ENCODE results near the gene SUCO. TPM values are rescaled to one million over a fixed set of nuclear protein-coding genes. Genes with fewer than 3 reads are reported as not detected.
"Not testable (repeated sequence)": the region's sequence is repeated elsewhere in the genome, so short reads cannot be mapped to it uniquely, and the experiment has no call there.

The SUCO gene
- total RNA-seq, 2 experiments from 2014 or later = 22.9 to 42.3 TPM

DNA sequence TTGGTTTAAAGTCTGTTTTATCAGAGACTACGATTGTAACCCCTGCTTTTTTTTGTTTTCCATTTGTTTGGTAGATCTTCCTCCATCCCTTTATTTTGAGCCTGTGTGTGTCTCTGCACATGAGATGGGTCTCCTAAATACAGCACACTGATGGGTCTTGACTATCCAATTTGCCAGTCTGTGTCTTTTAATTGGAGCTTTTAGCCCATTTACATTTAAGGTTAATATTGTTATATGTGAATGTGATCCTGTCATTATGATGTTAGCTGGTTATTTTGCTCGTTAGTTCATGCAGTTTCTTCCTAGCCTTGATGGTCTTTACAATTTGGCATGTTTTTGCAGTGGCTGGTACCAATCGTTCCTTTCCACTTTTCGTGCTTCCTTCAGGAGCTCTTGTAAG is 62.1 kb downstream of the SUCO start:
- H3K36me3 ChIP-seq (ENCODE audit: insufficient read depth, low read length) = peaks cover 61% of the 10 kb centered on the region
- CTCF ChIA-PET (ENCODE audit: unreplicated experiment); BruUV-seq (replicated peaks): not testable (repeated sequence)

GRCh38 chr1:172596782-172597181 is 63.8 kb downstream of the SUCO start:
- H3K4me3 ChIP-seq (ENCODE audit: low read depth, low read length, poor library complexity, severe bottlenecking); H3K79me2 ChIP-seq (ENCODE audit: insufficient read depth, low read depth, low read length); intact Hi-C loops (cut with micrococcal nuclease; ENCODE audit: unreplicated experiment); H4K20me1 ChIP-seq (ENCODE audit: insufficient read depth, low read length); H3K27ac ChIP-seq (ENCODE audit: low read depth, low read length, poor library complexity, severe bottlenecking); CTCF ChIA-PET (ENCODE audit: unreplicated experiment); H3K4me2 ChIP-seq (ENCODE audit: low read length); DNase-seq (ENCODE audit: low spot score); H3K9me2 ChIP-seq (ENCODE audit: insufficient read depth, low read length); H3K9me3 ChIP-seq (ENCODE audit: low read length); H3K4me1 ChIP-seq (ENCODE audit: insufficient read depth, low read length, poor library complexity, severe bottlenecking); H2AFZ ChIP-seq (ENCODE audit: low read length); POLR2A ChIA-PET; BruUV-seq (replicated peaks): not testable (repeated sequence)
- peaks cover 65% of the 10 kb centered on the region for H3K36me3 ChIP-seq (ENCODE audit: insufficient read depth, low read length)

More for the DNA sequence above, 62.1 kb downstream of the SUCO start:
- H4K20me1 ChIP-seq (ENCODE audit: insufficient read depth, low read length); H3K79me2 ChIP-seq (ENCODE audit: insufficient read depth, low read depth, low read length); H3K4me2 ChIP-seq (ENCODE audit: low read length); H3K9me2 ChIP-seq (ENCODE audit: insufficient read depth, low read length); H3K27ac ChIP-seq (ENCODE audit: low read depth, low read length, poor library complexity, severe bottlenecking); H3K4me3 ChIP-seq (ENCODE audit: low read depth, low read length, poor library complexity, severe bottlenecking); DNase-seq (ENCODE audit: low spot score); H3K9me3 ChIP-seq (ENCODE audit: low read length); H2AFZ ChIP-seq (ENCODE audit: low read length); intact Hi-C loops (cut with micrococcal nuclease; ENCODE audit: unreplicated experiment); H3K4me1 ChIP-seq (ENCODE audit: insufficient read depth, low read length, poor library complexity, severe bottlenecking): not testable (repeated sequence)
- POLR2A ChIA-PET = interaction anchor here (0.6 kb wide), 1 partner anchor 58 kb away, joined by 3 read pairs; no protein-coding TSS in a partner anchor

DNA sequence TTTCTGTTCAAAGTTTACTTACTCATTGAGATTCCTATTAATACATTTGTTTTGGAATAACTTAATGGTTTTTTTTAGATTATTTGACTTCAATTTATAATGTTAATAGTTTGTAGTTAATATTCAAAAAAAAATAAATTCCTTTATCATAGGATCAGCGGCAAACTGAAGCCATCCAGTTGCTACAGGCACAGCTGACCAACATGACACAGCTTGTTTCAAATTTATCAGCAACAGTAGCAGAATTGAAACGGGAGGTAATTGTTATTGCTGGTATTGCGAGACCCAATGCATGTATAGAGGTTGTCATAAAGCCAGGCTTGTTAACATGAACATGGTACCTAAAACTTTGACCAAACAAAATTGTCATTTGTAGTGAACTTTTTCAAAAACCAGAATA is 67.0 kb downstream of the SUCO start:
- no peak overlapping the region for H3K4me2 ChIP-seq (ENCODE audit: low read length)
- no peaks in the 10 kb centered on the region for H3K9me2 ChIP-seq (ENCODE audit: insufficient read depth, low read length)
- ChIA-PET CTCF (ENCODE audit: unreplicated experiment) (no interaction called here), POLR2A (interaction anchor here (0.6 kb wide), 1 partner anchor 73 kb away, joined by 3 read pairs; no protein-coding TSS in a partner anchor)
- no peaks in the 10 kb centered on the region for H3K79me2 ChIP-seq (ENCODE audit: insufficient read depth, low read depth, low read length)
- no TSS peak for BruUV-seq (replicated peaks)
- TF ChIP-seq EZH2phosphoT487 (IDR thresholded peaks at IDR 0.05; ENCODE audit: borderline replicate concordance, low read depth, low read length) (no peak), CTCF (conservative IDR thresholded peaks at IDR 0.05; ENCODE audit: low read length) (no peak)
- intact Hi-C loops (cut with micrococcal nuclease; ENCODE audit: unreplicated experiment) = loop anchor here (10.0 kb wide), 1 partner anchor 145 kb away; no protein-coding TSS in a partner anchor
- no peak overlapping the region for H3K27ac ChIP-seq (ENCODE audit: low read depth, low read length, poor library complexity, severe bottlenecking)
- H3K9me3 ChIP-seq (ENCODE audit: low read length) = no peaks in the 10 kb centered on the region
- no peak overlapping the region for H2AFZ ChIP-seq (ENCODE audit: low read length)
- no peak for DNase-seq (ENCODE audit: low spot score)
- H3K4me1 ChIP-seq (ENCODE audit: insufficient read depth, low read length, poor library complexity, severe bottlenecking) = no peaks in the 10 kb centered on the region
- H3K36me3 ChIP-seq (ENCODE audit: insufficient read depth, low read length) = peaks cover 86% of the 10 kb centered on the region
- no peaks in the 10 kb centered on the region for H4K20me1 ChIP-seq (ENCODE audit: insufficient read depth, low read length)
- H3K4me3 ChIP-seq (ENCODE audit: low read depth, low read length, poor library complexity, severe bottlenecking) = no peak overlapping the region

DNA sequence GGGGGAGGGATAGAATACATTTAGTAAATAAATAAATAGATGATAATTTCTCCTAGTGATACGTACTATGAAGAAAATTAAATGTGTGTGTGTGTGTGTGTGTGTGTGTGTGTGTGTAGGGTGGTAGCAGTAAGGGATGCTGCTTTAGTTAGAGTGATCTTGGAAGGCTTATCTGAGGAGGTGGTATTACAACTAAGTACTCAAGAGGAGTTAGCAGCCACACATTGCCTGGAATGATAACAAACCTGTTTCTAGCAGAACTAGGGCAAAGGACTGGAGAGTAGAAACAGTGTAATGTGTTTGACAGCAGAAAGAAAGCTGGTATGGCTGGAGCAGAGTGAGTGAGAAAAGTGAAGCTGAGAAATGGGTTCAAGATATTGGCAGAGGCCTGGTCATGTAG is 67.7 kb downstream of the SUCO start:
- no TSS peak for BruUV-seq (replicated peaks)
- Histone ChIP-seq H3K79me2 (ENCODE audit: insufficient read depth, low read depth, low read length) (no peaks in the 10 kb centered on the region), H3K4me1 (ENCODE audit: insufficient read depth, low read length, poor library complexity, severe bottlenecking) (no peaks in the 10 kb centered on the region), H4K20me1 (ENCODE audit: insufficient read depth, low read length) (no peaks in the 10 kb centered on the region), H3K4me2 (ENCODE audit: low read length) (no peak overlapping the region), H3K36me3 (ENCODE audit: insufficient read depth, low read length) (peaks cover 91% of the 10 kb centered on the region), H3K9me3 (ENCODE audit: low read length) (no peaks in the 10 kb centered on the region), H3K4me3 (ENCODE audit: low read depth, low read length, poor library complexity, severe bottlenecking) (no peak overlapping the region), H3K27ac (ENCODE audit: low read depth, low read length, poor library complexity, severe bottlenecking) (no peak overlapping the region), H2AFZ (ENCODE audit: low read length) (no peak overlapping the region), H3K9me2 (ENCODE audit: insufficient read depth, low read length) (no peaks in the 10 kb centered on the region)
- ChIA-PET CTCF (ENCODE audit: unreplicated experiment) (no interaction called here), POLR2A (no interaction called here)
- intact Hi-C loops (cut with micrococcal nuclease; ENCODE audit: unreplicated experiment) = loop anchor here (10.0 kb wide), 1 partner anchor 146 kb away; no protein-coding TSS in a partner anchor
- no peak for DNase-seq (ENCODE audit: low spot score)
- no peak for TF ChIP-seq CTCF (conservative IDR thresholded peaks at IDR 0.05; ENCODE audit: low read length)

Measured in OCI-LY7 (cell line).